Stimulated activated CD4-positive, alpha-beta T cell treated with anti-CD3 and anti-CD28 coated beads, Interleukin-2, amount 100 ng/mL, for 24 hours (primary cell): ENCODE results near the gene ELF1.
"Not testable (repeated sequence)": the region's sequence is repeated elsewhere in the genome, so short reads cannot be mapped to it uniquely, and the experiment has no call there.

ENCODE experiments used
- DNase-seq, 2 donors: peaks; one replicate each; pipeline ENCODE4 v3.0.0-alpha.2; 2020

ELF1 gene

GRCh38 chr13:41040584-41041334, 21.6 kb upstream of the ELF1 start:
- no peak for DNase-seq

- no peak for DNase-seq
Measured at GRCh38 chr13:41039746-41040145, 20.6 kb upstream of the ELF1 start.

GRCh38 chr13:41036557-41036956, 17.4 kb upstream of the ELF1 start:
- not testable (repeated sequence) for DNase-seq

GRCh38 chr13:41034881-41035280, 15.8 kb upstream of the ELF1 start:
- no peak for DNase-seq

GRCh38 chr13:41034382-41034781, 15.3 kb upstream of the ELF1 start:
- no peak for DNase-seq

GRCh38 chr13:41032691-41033376, 13.7 kb upstream of the ELF1 start:
- DNase-seq: no peak

- DNase-seq: peak in 1 of 2 donors; percentile 10
Measured at GRCh38 chr13:41029629-41030028, 10.5 kb upstream of the ELF1 start.

- DNase-seq: no peak
Measured at GRCh38 chr13:41028051-41028450, 8.9 kb upstream of the ELF1 start.

- DNase-seq: no peak
Measured at GRCh38 chr13:41026788-41027187, 7.7 kb upstream of the ELF1 start.

GRCh38 chr13:41025518-41025917, 6.4 kb upstream of the ELF1 start:
- no peak for DNase-seq

GRCh38 chr13:41019578-41020347, 647 bp upstream of the ELF1 start:
- no peak for DNase-seq

GRCh38 chr13:41018602-41018948, 541 bp downstream of the ELF1 start:
- no peak for DNase-seq

GRCh38 chr13:41017817-41018601, 1.1 kb downstream of the ELF1 start:
- DNase-seq: no peak

- DNase-seq: no peak
Measured at GRCh38 chr13:41017159-41017558, 2.0 kb downstream of the ELF1 start.

GRCh38 chr13:41015920-41016319, 3.2 kb downstream of the ELF1 start:
- no peak for DNase-seq

GRCh38 chr13:41013835-41014234, 5.3 kb downstream of the ELF1 start:
- no peak for DNase-seq

- DNase-seq: no peak
Measured at GRCh38 chr13:41012536-41012935, 6.6 kb downstream of the ELF1 start.

- DNase-seq: no peak
Measured at GRCh38 chr13:41011382-41011956, 7.6 kb downstream of the ELF1 start.

GRCh38 chr13:41008349-41008980, 10.7 kb downstream of the ELF1 start:
- DNase-seq: no peak

GRCh38 chr13:41007744-41008128, 11.4 kb downstream of the ELF1 start:
- no peak for DNase-seq

- DNase-seq: no peak
Measured at GRCh38 chr13:41006978-41007743, 12.0 kb downstream of the ELF1 start.
